Astrocyte of the spinal cord (primary cell): ENCODE results near the gene RCSD1.

Source experiments
- DNase-seq: peaks from one replicate; pipeline ENCODE4 v3.0.0; 2011; ENCODE audit warnings: low read depth, low spot score
- H3K4me3 ChIP-seq: 2 replicates; pipeline ENCODE4 v1.5.1; 2011; ENCODE audit warnings: low read depth, mild to moderate bottlenecking, low read length, moderate library complexity
- CTCF ChIP-seq: IDR thresholded peaks from 2 replicates; pipeline ENCODE4 v1.5.1; 2012; ENCODE audit warnings: low read depth, mild to moderate bottlenecking, low read length, inconsistent platforms
- in situ Hi-C: cut with HindIII; loops from 2 replicates; pipeline ENCODE4 v1.10.0; 2017; ENCODE audit warnings: low sequenced_read_pairs

RCSD1 gene

GRCh38 chr1:167625040-167625823 lies 4.8 kb upstream of the RCSD1 start:
- in situ Hi-C loops = no loop called here
- DNase-seq = no peak
- no peak for TF ChIP-seq CTCF
- H3K4me3 ChIP-seq = no peak overlapping the region

DNA sequence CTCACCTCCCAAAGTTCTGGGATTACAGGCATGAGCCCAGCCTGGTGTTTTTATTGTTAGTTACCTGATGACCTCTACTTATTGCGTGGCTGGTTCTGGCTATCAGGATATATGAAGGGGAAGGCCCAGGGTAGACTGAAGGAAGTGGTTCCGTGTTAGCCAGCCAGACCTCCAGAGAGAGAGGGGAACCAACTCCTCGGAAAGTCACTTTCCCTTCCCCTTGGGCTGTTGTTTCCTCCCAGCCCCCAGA lies 2.5 kb upstream of the RCSD1 start:
- no peak for TF ChIP-seq CTCF
- DNase-seq = no peak
- in situ Hi-C loops = no loop called here
- H3K4me3 ChIP-seq = no peak overlapping the region

- in situ Hi-C loops = no loop called here
- H3K4me3 ChIP-seq = no peak overlapping the region
- no peak for DNase-seq
- no peak for TF ChIP-seq CTCF
These were observed 2.0 kb upstream of the RCSD1 start for GRCh38 chr1:167627865-167628641.

DNA sequence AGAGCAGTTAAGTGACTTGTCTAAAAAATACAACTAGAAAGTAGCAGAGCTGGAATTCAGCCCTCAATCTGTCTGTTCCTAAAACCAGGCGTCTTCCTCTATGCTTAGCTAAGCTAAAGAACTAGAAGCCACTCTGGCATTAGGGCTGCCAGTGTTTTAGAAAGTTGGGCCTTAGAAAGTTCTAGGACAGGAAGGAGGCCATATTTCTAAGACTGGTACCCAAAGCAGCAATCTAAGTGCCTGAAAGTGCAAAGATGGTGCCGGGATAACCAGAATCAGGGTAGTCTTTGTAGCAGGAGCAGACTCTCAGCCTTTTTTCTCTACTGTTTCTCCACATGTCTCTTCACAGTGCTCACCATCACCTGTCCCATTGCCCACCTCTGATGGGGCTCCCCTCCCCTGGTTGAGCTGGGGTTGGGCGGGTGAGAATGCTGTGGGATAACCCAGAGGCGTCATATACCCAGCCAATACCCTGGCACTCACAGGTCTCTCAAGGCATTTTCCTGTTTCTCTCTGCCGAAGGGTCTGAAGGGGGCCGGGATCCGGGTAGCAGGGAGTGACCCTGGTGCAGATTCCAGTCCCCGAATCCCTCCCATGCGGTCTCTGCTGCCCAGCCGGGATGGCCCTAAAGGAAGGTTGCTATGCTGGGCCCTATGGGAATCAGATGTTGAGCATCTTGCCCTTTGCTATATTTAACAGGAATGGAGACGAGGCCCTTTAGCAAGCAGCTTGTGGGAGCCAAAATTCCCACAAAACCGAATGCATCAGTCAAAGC lies 1.1 kb upstream of the RCSD1 start:
- no peak overlapping the region for H3K4me3 ChIP-seq
- in situ Hi-C loops = no loop called here
- DNase-seq = no peak
- TF ChIP-seq CTCF = no peak

DNA sequence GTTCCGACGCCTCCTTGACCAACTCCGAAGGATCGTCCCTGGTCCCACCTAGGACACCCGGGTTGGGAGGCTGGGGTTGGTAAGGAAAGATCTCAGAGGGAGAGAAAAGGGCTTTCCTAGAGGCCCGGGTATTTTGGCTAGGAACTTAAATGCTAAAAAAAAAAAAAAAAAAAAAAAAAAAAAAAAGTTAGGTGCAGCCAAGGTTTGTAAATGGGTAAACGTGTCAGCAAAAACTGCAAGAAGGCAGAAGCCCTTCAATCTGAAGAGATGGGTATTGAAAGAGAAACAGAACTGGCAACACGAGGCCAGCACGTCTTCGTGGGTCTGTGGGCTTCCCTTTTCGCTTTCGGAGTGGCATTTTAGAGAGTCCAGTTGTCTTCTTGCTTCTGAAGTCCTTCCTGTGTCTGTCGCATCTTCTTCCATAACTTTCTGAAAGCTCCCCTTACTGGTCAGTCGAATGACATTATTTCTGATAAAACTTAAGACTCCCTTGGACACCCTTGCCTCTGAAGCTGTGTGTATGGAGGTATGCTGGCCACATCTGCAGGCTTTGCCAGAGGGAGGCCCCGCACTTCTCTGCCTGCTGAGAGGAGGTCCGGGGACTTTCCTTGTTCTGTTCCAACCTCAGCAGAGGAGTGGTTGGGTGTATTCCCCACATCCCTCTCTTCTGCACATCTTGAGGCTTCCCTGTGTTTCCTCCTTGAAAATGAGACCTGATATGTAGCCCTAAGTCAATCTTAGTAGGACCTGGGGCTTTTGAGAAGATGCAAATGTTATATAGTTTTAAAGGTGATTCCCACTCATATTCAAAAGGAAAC lies 745 bp downstream of the RCSD1 start:
- H3K4me3 ChIP-seq = peak overlapping the region; percentile 35
- TF ChIP-seq CTCF = no peak
- no peak for DNase-seq
- in situ Hi-C loops = no loop called here

DNA sequence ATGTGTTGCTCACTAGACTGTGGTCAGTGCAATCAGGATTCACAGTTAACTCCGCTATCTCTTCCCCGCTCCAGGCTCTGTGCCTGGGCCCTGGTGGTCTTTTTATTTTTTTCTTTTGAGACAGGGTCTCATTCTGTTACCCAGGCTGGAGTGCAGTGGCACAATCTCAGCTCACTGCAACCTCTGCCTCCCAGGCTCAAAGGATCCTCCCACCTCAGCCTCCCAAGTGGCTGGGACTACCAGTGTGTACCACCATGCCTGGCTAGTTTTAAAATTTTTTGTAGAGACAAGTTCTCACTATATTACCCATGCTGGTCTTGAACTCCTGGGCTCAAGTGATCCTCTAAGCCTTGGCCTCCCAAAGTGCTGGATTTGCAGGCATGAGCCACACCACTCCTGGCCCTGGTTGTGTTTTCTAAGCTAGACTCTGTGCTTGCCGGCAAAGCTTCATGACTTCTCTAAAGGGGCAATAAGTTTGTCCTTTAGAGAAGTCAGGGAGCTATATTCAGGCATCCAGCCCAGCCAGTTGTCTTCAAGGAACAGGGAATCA lies 1.4 kb downstream of the RCSD1 start:
- in situ Hi-C loops = no loop called here
- no peak for DNase-seq
- no peak for TF ChIP-seq CTCF
- no peak overlapping the region for H3K4me3 ChIP-seq
